Measurements from ENCODE around the gene ZNF608. TPM values are rescaled to one million over a fixed set of nuclear protein-coding genes. Genes with fewer than 3 reads are reported as not detected.

ZNF608 gene
- total and polyA plus RNA-seq, 9 of the 15 experiments (the other 6 are each of a cell fraction or from before 2014, with no cell fraction given), result 0.38 to 1.5 (median 1.00) TPM

GRCh38 chr5:124764585-124764984 is 18.1 kb upstream of the ZNF608 start:
- 19% methylated on average over 1 of the region's 1 CpG for WGBS (ENCODE audit: insufficient coverage, low coverage, missing lambda C conversion rate)
- ChIA-PET POLR2A (interaction anchor here (1.4 kb wide), 1 partner anchor 9 kb away, joined by 3 read pairs; no protein-coding TSS in a partner anchor), CTCF (ENCODE audit: low intra/inter-chr PET ratio) (no interaction called here)
- Histone ChIP-seq H3K79me2 (ENCODE audit: control insufficient read depth, insufficient read depth, low read length) (no peaks in the 10 kb centered on the region), H3K9me1 (ENCODE audit: control insufficient read depth, insufficient read depth, low read length) (no peaks in the 10 kb centered on the region), H3K9ac (ENCODE audit: insufficient read depth in 1 of 2, low read depth in 2 of 2, low read length in 2 of 2) (no peak overlapping the region), H3K4me3 (no peak overlapping the region), H3K9me3 (replicated peaks; ENCODE audit: control insufficient read depth, insufficient read depth, low read depth, low read length) (no peaks in the 10 kb centered on the region), H3K27ac (ENCODE audit: extremely low read depth, low read depth, low read length) (no peak overlapping the region), H3K4me1 (replicated peaks in 1 of 2; ENCODE audit: control insufficient read depth in 2 of 2, insufficient read depth in 2 of 2, low read length in 2 of 2) (no peaks in the 10 kb centered on the region), H3K36me3 (ENCODE audit: control insufficient read depth, insufficient read depth, low read length) (no peaks in the 10 kb centered on the region), H3K4me2 (ENCODE audit: insufficient read depth, low read length) (no peak overlapping the region), H2AFZ (ENCODE audit: low read depth, low read length) (no peak overlapping the region), H3K27me3 (ENCODE audit: control insufficient read depth in 2 of 2, insufficient read depth in 2 of 2, low read length in 2 of 2) (peaks cover 0 to 4% of the 10 kb centered on the region in 2 experiments; a peak in 2 of 5 replicates), H4K20me1 (replicated peaks; ENCODE audit: control insufficient read depth, insufficient read depth, low read length) (no peaks in the 10 kb centered on the region)
- DNase-seq (ENCODE audit: extremely low read depth in 1 of 4, low spot score in 3 of 4) (no peak), ATAC-seq (no peak), FAIRE-seq (no peak)
- intact Hi-C loops (cut with micrococcal nuclease), result no loop called here
- TF ChIP-seq NUFIP1 (IDR thresholded peaks at IDR 0.05; ENCODE audit: partially characterized antibody) (no peak), HIVEP1 (CRISPR knock-in tag; IDR thresholded peaks at IDR 0.05) (no peak), ASH1L (IDR thresholded peaks at IDR 0.05; ENCODE audit: borderline replicate concordance, low read depth, partially characterized antibody) (no peak), ZNF3 (CRISPR knock-in tag; IDR thresholded peaks at IDR 0.05) (no peak), ILF3 (IDR thresholded peaks at IDR 0.05; ENCODE audit: borderline replicate concordance) (no peak), ESRRA (IDR thresholded peaks at IDR 0.05; ENCODE audit: borderline replicate concordance, low read depth) (no peak)
- BruUV-seq (replicated peaks), result no TSS peak
- in situ Hi-C loops (cut with MboI), result no loop called here

GRCh38 chr5:124761010-124761409 is 14.6 kb upstream of the ZNF608 start:
- Histone ChIP-seq H3K9me3 (replicated peaks; ENCODE audit: control insufficient read depth, insufficient read depth, low read depth, low read length) (no peaks in the 10 kb centered on the region), H3K27ac (ENCODE audit: extremely low read depth, low read depth, low read length) (no peak overlapping the region), H3K4me3 (no peak overlapping the region), H3K9me1 (ENCODE audit: control insufficient read depth, insufficient read depth, low read length) (no peaks in the 10 kb centered on the region), H3K36me3 (ENCODE audit: control insufficient read depth, insufficient read depth, low read length) (no peaks in the 10 kb centered on the region), H3K4me2 (ENCODE audit: insufficient read depth, low read length) (no peak overlapping the region), H3K79me2 (ENCODE audit: control insufficient read depth, insufficient read depth, low read length) (no peaks in the 10 kb centered on the region), H3K9ac (ENCODE audit: insufficient read depth in 1 of 2, low read depth in 2 of 2, low read length in 2 of 2) (no peak overlapping the region), H3K27me3 (ENCODE audit: control insufficient read depth in 2 of 2, insufficient read depth in 2 of 2, low read length in 2 of 2) (peaks cover 0 to 7% of the 10 kb centered on the region in 2 experiments; a peak in 3 of 5 replicates), H2AFZ (ENCODE audit: low read depth, low read length) (no peak overlapping the region), H4K20me1 (replicated peaks; ENCODE audit: control insufficient read depth, insufficient read depth, low read length) (no peaks in the 10 kb centered on the region), H3K4me1 (replicated peaks in 1 of 2; ENCODE audit: control insufficient read depth in 2 of 2, insufficient read depth in 2 of 2, low read length in 2 of 2) (no peaks in the 10 kb centered on the region)
- intact Hi-C loops (cut with micrococcal nuclease), result no loop called here
- DNase-seq (ENCODE audit: extremely low read depth in 1 of 4, low spot score in 3 of 4), result no peak
- ATAC-seq, result no peak
- CTCF ChIA-PET (ENCODE audit: low intra/inter-chr PET ratio), result no interaction called here
- BruUV-seq (replicated peaks), result no TSS peak
- no peak for FAIRE-seq
- in situ Hi-C loops (cut with MboI), result no loop called here
- WGBS (ENCODE audit: insufficient coverage, low coverage, missing lambda C conversion rate), result 0% methylated on average over 4 of the region's 4 CpGs
- POLR2A ChIA-PET, result no interaction called here
- TF ChIP-seq HEY1 (CRISPR knock-in tag; IDR thresholded peaks at IDR 0.05; ENCODE audit: borderline replicate concordance) (no peak), E2F6 (IDR thresholded peaks at IDR 0.05; ENCODE audit: borderline replicate concordance in 1 of 2, extremely low read depth in 1 of 2, insufficient read depth in 1 of 2, insufficient read length in 1 of 2, low read depth in 1 of 2, low read length in 1 of 2, poor library complexity in 1 of 2, severe bottlenecking in 1 of 2) (no peak), HMG20A (CRISPR knock-in tag; conservative IDR thresholded peaks at IDR 0.05) (no peak), YBX1 (IDR thresholded peaks at IDR 0.05) (no peak), THRA (IDR thresholded peaks at IDR 0.05) (no peak)
